GM19035 (cell line): ENCODE data around the gene PAXX.

Source experiments
- ATAC-seq: cut with Tn5 transposase; IDR thresholded peaks from one replicate; pipeline ENCODE4 v1.9.1; 2021; ENCODE audit not compliant: unreplicated experiment

The PAXX gene

GRCh38 chr9:136980669-136981478 is 11.3 kb upstream of the PAXX start:
- no peak for ATAC-seq

DNA sequence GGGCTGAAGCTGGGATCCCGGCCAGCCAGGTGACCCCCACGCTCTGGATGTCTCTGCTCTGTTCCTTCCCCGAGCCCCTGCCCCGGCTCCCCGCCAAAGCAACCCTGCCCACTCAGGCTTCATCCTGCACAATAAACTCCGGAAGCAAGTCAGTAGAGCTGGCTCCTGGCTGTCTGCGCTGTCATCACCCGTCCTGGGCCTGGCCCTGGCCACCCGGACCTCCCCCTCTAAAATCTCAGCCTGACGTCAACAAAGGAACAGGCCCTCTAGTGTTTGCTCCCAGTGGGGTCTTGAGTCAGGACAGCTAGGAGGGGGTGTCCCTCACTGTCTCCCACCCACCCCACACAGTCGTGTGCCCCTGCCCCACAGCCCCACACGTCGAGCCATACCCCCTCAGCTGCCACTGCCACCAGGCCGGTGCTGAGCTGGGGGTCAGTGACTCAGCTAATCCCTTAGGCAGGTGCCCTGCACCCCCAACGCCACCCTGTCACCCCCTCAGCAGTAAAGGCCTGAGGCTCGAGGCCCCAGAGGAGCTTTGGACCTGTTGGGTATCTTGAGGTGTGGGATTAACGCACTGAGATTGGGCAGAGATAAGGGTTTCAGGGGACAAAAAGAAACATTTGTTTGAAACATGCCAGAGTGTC is 10.5 kb upstream of the PAXX start:
- ATAC-seq, result no peak

- no peak for ATAC-seq
These were observed 9.8 kb upstream of the PAXX start, which contains the start of gene LCNL1 for GRCh38 chr9:136982232-136983051. LCNL1 (plus strand) TSS chr9:136982993; CDS start chr9:136983587, 594 bp downstream.

- no peak for ATAC-seq
These were observed 9.1 kb upstream of the PAXX start for GRCh38 chr9:136983167-136983566.

- ATAC-seq, result no peak
These were observed 8.4 kb upstream of the PAXX start for GRCh38 chr9:136983656-136984314.

DNA sequence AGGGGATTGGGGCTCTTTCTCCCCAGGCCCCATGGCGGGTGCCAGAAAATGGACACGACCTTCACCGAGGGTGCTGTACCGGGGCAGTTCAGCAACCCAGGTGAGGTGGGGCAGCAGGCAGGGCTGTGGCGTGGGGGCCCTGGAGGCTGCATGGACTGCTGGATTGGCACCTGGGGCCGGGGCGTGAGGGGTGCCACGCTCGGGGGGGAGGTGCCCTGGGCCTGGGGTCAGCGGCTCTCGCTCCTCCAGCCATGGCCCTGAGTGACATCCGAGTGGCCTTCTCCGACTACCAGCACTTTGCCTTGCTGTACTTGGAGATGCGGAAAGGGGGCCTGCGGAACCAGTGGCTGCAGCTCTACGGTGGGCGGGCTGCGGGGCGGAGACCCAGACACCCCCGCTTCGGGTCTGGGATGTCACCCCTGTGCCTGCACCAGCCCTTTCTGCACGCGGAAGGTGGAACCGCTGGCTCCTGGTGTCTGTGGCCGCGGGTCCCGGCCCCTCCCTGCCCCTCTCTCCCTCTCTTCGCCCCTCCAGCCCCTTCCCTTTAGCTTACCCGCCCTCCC is 7.7 kb upstream of the PAXX start:
- ATAC-seq, result no peak

- no peak for ATAC-seq
These were observed 7.1 kb upstream of the PAXX start for GRCh38 chr9:136985027-136985602.

DNA sequence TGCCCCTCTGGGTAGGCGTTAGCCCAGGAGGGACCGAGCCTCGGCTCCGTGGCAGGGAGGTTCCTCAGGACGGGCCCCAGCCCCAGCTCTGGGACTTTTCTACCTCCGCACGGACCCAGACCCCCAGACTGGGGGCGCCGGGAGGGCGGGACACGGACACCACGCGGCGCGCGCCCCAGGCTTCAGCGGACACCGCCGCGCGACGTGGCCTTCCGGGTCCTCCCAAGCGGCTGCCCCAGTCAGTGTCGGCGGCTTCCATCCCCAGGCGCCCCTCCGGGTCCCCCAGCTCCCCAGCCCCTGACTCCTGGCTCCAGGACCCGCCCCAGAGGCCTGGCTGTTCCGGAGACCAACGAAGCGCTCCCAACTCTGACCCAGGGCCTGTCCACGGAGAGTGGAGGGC is 6.4 kb upstream of the PAXX start:
- ATAC-seq, result no peak

GRCh38 chr9:136988872-136989271 is 3.4 kb upstream of the PAXX start:
- no peak for ATAC-seq

GRCh38 chr9:136990242-136990911 is 1.8 kb upstream of the PAXX start:
- ATAC-seq, result no peak

DNA sequence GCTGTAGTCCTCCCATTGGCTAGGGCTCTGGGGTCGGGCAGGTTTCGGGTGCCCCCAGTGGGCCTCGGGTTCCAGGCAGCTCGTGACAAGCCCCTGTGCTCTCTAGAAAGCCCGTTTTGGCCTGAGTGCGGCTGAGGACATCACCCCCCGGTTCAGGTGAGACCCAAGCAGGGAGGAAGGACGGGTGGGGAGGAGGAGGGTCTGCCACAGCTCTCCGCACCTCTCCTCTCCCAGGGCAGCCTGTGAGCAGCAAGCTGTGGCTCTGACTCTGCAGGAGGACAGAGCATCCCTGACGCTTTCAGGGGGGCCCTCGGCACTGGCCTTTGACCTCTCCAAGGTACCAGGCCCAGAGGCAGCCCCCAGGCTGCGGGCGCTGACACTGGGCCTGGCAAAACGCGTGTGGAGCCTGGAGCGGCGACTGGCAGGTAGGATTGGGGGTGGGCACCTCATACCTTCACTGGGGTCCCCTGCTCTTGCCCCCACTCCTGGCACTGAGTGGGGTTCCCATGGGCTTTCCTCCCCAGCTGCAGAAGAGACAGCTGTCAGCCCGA is 672 bp downstream of the PAXX start:
- ATAC-seq, result peak; percentile 13

GRCh38 chr9:136994180-136994887 is 2.1 kb downstream of the PAXX start:
- no peak for ATAC-seq

DNA sequence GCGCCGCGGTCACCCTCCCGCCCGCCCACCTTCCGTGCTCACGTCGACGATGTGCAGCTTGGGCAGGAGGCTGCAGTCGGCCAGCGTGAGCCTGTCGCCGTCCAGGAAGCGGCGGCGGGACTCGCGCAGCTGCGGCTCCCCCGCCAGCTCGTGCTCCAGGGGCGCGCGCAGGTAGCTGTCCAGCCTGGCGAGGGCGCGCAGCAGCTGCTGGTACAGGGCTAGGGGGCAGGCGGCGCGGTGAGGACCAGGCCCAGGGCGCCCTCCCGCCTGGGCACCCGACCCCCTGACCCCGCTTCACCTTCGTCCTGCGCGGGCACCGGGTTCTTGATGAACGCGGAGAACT is 2.6 kb downstream of the PAXX start:
- no peak for ATAC-seq

GRCh38 chr9:136995362-136995761 is 3.1 kb downstream of the PAXX start:
- no peak for ATAC-seq

- no peak for ATAC-seq
These were observed 3.6 kb downstream of the PAXX start for GRCh38 chr9:136995772-136996311.

GRCh38 chr9:136996361-136997292 is 4.4 kb downstream of the PAXX start, which contains the start of gene CLIC3:
CLIC3 (minus strand) TSS chr9:136996568; CDS start chr9:136996543, 25 bp downstream.
- ATAC-seq, result no peak

GRCh38 chr9:136997371-136997770 is 5.1 kb downstream of the PAXX start:
- no peak for ATAC-seq

DNA sequence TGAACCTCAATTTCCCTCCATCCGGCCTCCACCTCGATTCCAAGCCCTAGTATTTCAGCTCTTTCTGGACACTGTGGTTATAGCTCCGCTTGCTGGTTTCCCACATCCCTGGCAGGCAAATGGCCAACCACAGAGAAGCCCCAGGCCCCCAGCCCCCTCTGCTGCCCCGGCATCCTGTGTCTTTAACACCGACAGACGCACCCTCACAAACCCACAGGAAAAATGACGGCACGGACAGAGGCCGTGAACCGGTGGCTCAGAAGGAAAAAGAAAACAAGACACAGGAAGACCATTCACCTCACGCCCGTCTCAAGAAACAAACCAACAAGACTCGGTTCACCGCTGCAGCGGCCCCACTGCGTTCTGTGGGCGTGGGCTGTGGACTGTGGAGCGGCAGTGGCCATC is 5.6 kb downstream of the PAXX start:
- no peak for ATAC-seq
